Testis (tissue), 2 donors: ENCODE measurements around the gene SLX9.

ENCODE experiments used
- POLR2A ChIP-seq: fragments of 450-650 bp; IDR thresholded peaks from one replicate; pipeline ENCODE4 v1.6.1; 2017; ENCODE audit warnings: antibody characterized with exemption, mild to moderate bottlenecking, moderate library complexity
- TF ChIP-seq, protein P1 (sequence below), 3 experiments: fragments of 450-650 bp in 2 of 3; fragments of 200-600 bp in 1 of 3; sonication (generic) in 1 of 3; IDR thresholded peaks; one replicate each; pipeline ENCODE4 v1.5.1; 2016 to 2019; ENCODE audit warnings: antibody characterized with exemption in 3 of 3, mild to moderate bottlenecking in 2 of 3, moderate library complexity in 1 of 3

- no peak for TF ChIP-seq POLR2A
- TF ChIP-seq, protein P1, sequence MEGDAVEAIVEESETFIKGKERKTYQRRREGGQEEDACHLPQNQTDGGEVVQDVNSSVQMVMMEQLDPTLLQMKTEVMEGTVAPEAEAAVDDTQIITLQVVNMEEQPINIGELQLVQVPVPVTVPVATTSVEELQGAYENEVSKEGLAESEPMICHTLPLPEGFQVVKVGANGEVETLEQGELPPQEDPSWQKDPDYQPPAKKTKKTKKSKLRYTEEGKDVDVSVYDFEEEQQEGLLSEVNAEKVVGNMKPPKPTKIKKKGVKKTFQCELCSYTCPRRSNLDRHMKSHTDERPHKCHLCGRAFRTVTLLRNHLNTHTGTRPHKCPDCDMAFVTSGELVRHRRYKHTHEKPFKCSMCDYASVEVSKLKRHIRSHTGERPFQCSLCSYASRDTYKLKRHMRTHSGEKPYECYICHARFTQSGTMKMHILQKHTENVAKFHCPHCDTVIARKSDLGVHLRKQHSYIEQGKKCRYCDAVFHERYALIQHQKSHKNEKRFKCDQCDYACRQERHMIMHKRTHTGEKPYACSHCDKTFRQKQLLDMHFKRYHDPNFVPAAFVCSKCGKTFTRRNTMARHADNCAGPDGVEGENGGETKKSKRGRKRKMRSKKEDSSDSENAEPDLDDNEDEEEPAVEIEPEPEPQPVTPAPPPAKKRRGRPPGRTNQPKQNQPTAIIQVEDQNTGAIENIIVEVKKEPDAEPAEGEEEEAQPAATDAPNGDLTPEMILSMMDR (IDR thresholded peaks at IDR 0.05) = no peak
Measured at GRCh38 chr21:45020629-45021427, 81.0 kb downstream of the SLX9 start.
